ENCODE measurements around the gene NPHP3.

DNA sequence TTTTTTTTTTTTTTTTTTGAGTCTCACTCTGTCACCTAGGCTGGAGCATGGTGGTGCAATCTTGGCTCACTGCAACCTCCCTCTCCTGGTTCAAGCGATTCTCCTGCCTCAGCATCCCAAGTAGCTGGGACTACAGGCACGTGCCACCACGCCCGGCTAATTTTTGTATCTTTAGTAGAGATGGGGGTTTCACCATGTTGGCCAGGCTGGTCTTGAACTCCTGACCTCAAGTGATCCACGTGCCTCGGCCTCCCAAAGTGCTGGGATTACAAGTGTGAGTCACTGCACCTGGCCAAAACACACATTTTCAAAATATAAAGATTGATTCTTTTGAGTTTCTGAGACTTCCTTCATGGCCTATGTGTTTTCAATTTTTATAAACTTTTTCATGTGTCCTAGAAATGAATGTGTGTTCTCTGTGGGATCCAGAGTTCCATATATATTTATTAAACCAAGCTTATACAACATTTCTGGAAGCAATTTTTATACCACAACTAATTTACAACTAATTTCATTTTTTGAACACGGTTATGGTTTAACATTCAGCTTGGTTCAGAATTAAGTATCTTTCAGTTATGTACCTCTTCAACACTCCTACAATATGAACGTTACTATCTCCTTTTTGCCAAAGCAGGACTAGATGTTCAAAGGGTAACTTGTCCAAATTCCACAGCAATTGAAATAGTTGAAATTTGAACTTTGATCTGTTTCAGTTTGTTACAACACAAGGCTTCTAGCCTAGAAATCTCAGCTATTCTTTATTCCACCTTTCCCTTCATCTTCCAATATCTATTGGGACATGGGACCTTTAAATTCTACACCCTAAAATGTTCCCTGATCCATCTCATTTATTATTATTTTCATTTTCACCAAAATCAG lies 64.1 kb downstream of the NPHP3 start:
- TF ChIP-seq, protein P1, sequence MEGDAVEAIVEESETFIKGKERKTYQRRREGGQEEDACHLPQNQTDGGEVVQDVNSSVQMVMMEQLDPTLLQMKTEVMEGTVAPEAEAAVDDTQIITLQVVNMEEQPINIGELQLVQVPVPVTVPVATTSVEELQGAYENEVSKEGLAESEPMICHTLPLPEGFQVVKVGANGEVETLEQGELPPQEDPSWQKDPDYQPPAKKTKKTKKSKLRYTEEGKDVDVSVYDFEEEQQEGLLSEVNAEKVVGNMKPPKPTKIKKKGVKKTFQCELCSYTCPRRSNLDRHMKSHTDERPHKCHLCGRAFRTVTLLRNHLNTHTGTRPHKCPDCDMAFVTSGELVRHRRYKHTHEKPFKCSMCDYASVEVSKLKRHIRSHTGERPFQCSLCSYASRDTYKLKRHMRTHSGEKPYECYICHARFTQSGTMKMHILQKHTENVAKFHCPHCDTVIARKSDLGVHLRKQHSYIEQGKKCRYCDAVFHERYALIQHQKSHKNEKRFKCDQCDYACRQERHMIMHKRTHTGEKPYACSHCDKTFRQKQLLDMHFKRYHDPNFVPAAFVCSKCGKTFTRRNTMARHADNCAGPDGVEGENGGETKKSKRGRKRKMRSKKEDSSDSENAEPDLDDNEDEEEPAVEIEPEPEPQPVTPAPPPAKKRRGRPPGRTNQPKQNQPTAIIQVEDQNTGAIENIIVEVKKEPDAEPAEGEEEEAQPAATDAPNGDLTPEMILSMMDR (IDR thresholded peaks at IDR 0.05): no peak
- no peak for TF ChIP-seq EZH2 (IDR thresholded peaks at IDR 0.05; ENCODE audit: borderline replicate concordance, insufficient read depth, low read depth, low read length, poor library complexity, severe bottlenecking)

All from B cell (primary cell).